Measurements from ENCODE around the gene FAM151A. TPM values are rescaled to one million over a fixed set of nuclear protein-coding genes. Genes with fewer than 3 reads are reported as not detected.

FAM151A gene
- total and polyA plus RNA-seq, 5 donors from 2014 or later = not detected

- Histone ChIP-seq H3K36me3 (ENCODE audit: control insufficient read depth, insufficient read depth, low read length) (no peaks in the 10 kb centered on the region), H3K9me3 (ENCODE audit: control insufficient read depth in 2 of 2, low read length in 2 of 2) (no peaks in the 10 kb centered on the region), H3K4me3 (ENCODE audit: low read depth, low read length) (no peak overlapping the region), H3K27me3 (ENCODE audit: control insufficient read depth, insufficient read depth, low read length) (no peaks in the 10 kb centered on the region), H3K4me1 (ENCODE audit: control insufficient read depth, insufficient read depth, low read length, poor library complexity, severe bottlenecking) (no peaks in the 10 kb centered on the region), H3K27ac (ENCODE audit: insufficient read depth, low read length, poor library complexity, severe bottlenecking) (no peak overlapping the region)
- DNase-seq (no peak), ATAC-seq (ENCODE audit: low read depth in 2 of 2) (no peak)
- no peak overlapping the region for H3K4me3 Mint-ChIP-seq
- H3K27ac Mint-ChIP-seq = peak overlapping the region in 2 of 3 donors; percentile 29 to 42
- no peaks in the 10 kb centered on the region for H3K9me3 Mint-ChIP-seq
- H3K27me3 Mint-ChIP-seq = no peaks in the 10 kb centered on the region
- peaks cover 0 to 17% (median 4%) of the 10 kb centered on the region in 4 donors for H3K4me1 Mint-ChIP-seq
- H3K36me3 Mint-ChIP-seq = no peaks in the 10 kb centered on the region
These were observed 17.0 kb downstream of the FAM151A start for GRCh38 chr1:54606096-54606989.

GRCh38 chr1:54604572-54605370 lies 18.6 kb downstream of the FAM151A start:
- Histone ChIP-seq H3K4me1 (ENCODE audit: control insufficient read depth, insufficient read depth, low read length, poor library complexity, severe bottlenecking) (no peaks in the 10 kb centered on the region), H3K36me3 (ENCODE audit: control insufficient read depth, insufficient read depth, low read length) (no peaks in the 10 kb centered on the region), H3K9me3 (ENCODE audit: control insufficient read depth in 2 of 2, low read length in 2 of 2) (no peaks in the 10 kb centered on the region), H3K27ac (ENCODE audit: insufficient read depth, low read length, poor library complexity, severe bottlenecking) (no peak overlapping the region), H3K27me3 (ENCODE audit: control insufficient read depth, insufficient read depth, low read length) (no peaks in the 10 kb centered on the region), H3K4me3 (ENCODE audit: low read depth, low read length) (no peak overlapping the region)
- H3K9me3 Mint-ChIP-seq = no peaks in the 10 kb centered on the region
- H3K27ac Mint-ChIP-seq = peak overlapping the region; percentile 14 to 94 (median 66)
- no peaks in the 10 kb centered on the region for H3K36me3 Mint-ChIP-seq
- H3K4me1 Mint-ChIP-seq = peaks cover 0 to 17% (median 4%) of the 10 kb centered on the region in 4 donors
- ATAC-seq (ENCODE audit: low read depth in 2 of 2) (peak; percentile 58 to 78), DNase-seq (peak in 2 of 3 donors; percentile 20 to 79)
- H3K27me3 Mint-ChIP-seq = no peaks in the 10 kb centered on the region
- H3K4me3 Mint-ChIP-seq = no peak overlapping the region

GRCh38 chr1:54604051-54604450 lies 19.3 kb downstream of the FAM151A start:
- no peak overlapping the region for H3K4me3 Mint-ChIP-seq
- H3K36me3 ChIP-seq (ENCODE audit: control insufficient read depth, insufficient read depth, low read length) = no peaks in the 10 kb centered on the region
- no peak for ATAC-seq (ENCODE audit: low read depth in 2 of 2)

GRCh38 chr1:54603241-54603640 lies 20.1 kb downstream of the FAM151A start:
- no peak overlapping the region for H3K4me3 ChIP-seq (ENCODE audit: low read depth, low read length)
- Mint-ChIP-seq H3K27ac (no peak overlapping the region), H3K27me3 (no peaks in the 10 kb centered on the region), H3K9me3 (peaks cover 0 to 1% (median 0%) of the 10 kb centered on the region in 7 donors), H3K4me3 (no peak overlapping the region), H3K36me3 (no peaks in the 10 kb centered on the region), H3K4me1 (peaks cover 0 to 17% (median 4%) of the 10 kb centered on the region in 4 donors)
- H3K9me3 ChIP-seq (ENCODE audit: control insufficient read depth in 2 of 2, low read length in 2 of 2) = no peaks in the 10 kb centered on the region
- no peaks in the 10 kb centered on the region for H3K27me3 ChIP-seq (ENCODE audit: control insufficient read depth, insufficient read depth, low read length)
- no peak for DNase-seq
- no peak overlapping the region for H3K27ac ChIP-seq (ENCODE audit: insufficient read depth, low read length, poor library complexity, severe bottlenecking)
- no peaks in the 10 kb centered on the region for H3K36me3 ChIP-seq (ENCODE audit: control insufficient read depth, insufficient read depth, low read length)
- ATAC-seq (ENCODE audit: low read depth in 2 of 2) = no peak
- no peaks in the 10 kb centered on the region for H3K4me1 ChIP-seq (ENCODE audit: control insufficient read depth, insufficient read depth, low read length, poor library complexity, severe bottlenecking)

More at GRCh38 chr1:54604051-54604450, 19.3 kb downstream of the FAM151A start:
- peaks cover 0 to 1% (median 0%) of the 10 kb centered on the region in 7 donors for H3K9me3 Mint-ChIP-seq
- H3K36me3 Mint-ChIP-seq = no peaks in the 10 kb centered on the region
- Histone ChIP-seq H3K27ac (ENCODE audit: insufficient read depth, low read length, poor library complexity, severe bottlenecking) (no peak overlapping the region), H3K9me3 (ENCODE audit: control insufficient read depth in 2 of 2, low read length in 2 of 2) (no peaks in the 10 kb centered on the region), H3K4me3 (ENCODE audit: low read depth, low read length) (no peak overlapping the region), H3K27me3 (ENCODE audit: control insufficient read depth, insufficient read depth, low read length) (no peaks in the 10 kb centered on the region), H3K4me1 (ENCODE audit: control insufficient read depth, insufficient read depth, low read length, poor library complexity, severe bottlenecking) (no peaks in the 10 kb centered on the region)
- no peaks in the 10 kb centered on the region for H3K27me3 Mint-ChIP-seq
- H3K4me1 Mint-ChIP-seq = peaks cover 0 to 17% (median 4%) of the 10 kb centered on the region in 4 donors
- no peak for DNase-seq
- peak overlapping the region in 2 of 3 donors; percentile 14 to 66 for H3K27ac Mint-ChIP-seq

GRCh38 chr1:54602554-54602953 lies 20.8 kb downstream of the FAM151A start:
- Histone ChIP-seq H3K27me3 (ENCODE audit: control insufficient read depth, insufficient read depth, low read length) (no peaks in the 10 kb centered on the region), H3K4me3 (ENCODE audit: low read depth, low read length) (no peak overlapping the region), H3K9me3 (ENCODE audit: control insufficient read depth in 2 of 2, low read length in 2 of 2) (no peaks in the 10 kb centered on the region), H3K36me3 (ENCODE audit: control insufficient read depth, insufficient read depth, low read length) (no peaks in the 10 kb centered on the region), H3K4me1 (ENCODE audit: control insufficient read depth, insufficient read depth, low read length, poor library complexity, severe bottlenecking) (no peaks in the 10 kb centered on the region), H3K27ac (ENCODE audit: insufficient read depth, low read length, poor library complexity, severe bottlenecking) (no peak overlapping the region)
- Mint-ChIP-seq H3K27ac (no peak overlapping the region), H3K27me3 (no peaks in the 10 kb centered on the region), H3K4me1 (peaks cover 0 to 17% (median 4%) of the 10 kb centered on the region in 4 donors), H3K4me3 (no peak overlapping the region), H3K9me3 (peaks cover 0 to 1% (median 0%) of the 10 kb centered on the region in 7 donors), H3K36me3 (no peaks in the 10 kb centered on the region)
- DNase-seq = no peak
- no peak for ATAC-seq (ENCODE audit: low read depth in 2 of 2)

- Mint-ChIP-seq H3K36me3 (no peaks in the 10 kb centered on the region), H3K27me3 (no peaks in the 10 kb centered on the region), H3K9me3 (peaks cover 0 to 1% (median 0%) of the 10 kb centered on the region in 7 donors), H3K4me1 (peaks cover 0 to 17% (median 4%) of the 10 kb centered on the region in 4 donors), H3K27ac (no peak overlapping the region), H3K4me3 (no peak overlapping the region)
- no peak for ATAC-seq (ENCODE audit: low read depth in 2 of 2)
- Histone ChIP-seq H3K4me1 (ENCODE audit: control insufficient read depth, insufficient read depth, low read length, poor library complexity, severe bottlenecking) (no peaks in the 10 kb centered on the region), H3K9me3 (ENCODE audit: control insufficient read depth in 2 of 2, low read length in 2 of 2) (no peaks in the 10 kb centered on the region), H3K36me3 (ENCODE audit: control insufficient read depth, insufficient read depth, low read length) (no peaks in the 10 kb centered on the region), H3K27ac (ENCODE audit: insufficient read depth, low read length, poor library complexity, severe bottlenecking) (no peak overlapping the region), H3K4me3 (ENCODE audit: low read depth, low read length) (no peak overlapping the region), H3K27me3 (ENCODE audit: control insufficient read depth, insufficient read depth, low read length) (no peaks in the 10 kb centered on the region)
- DNase-seq = no peak
These were observed 21.6 kb downstream of the FAM151A start for GRCh38 chr1:54601730-54602129.

GRCh38 chr1:54600947-54601721 lies 22.2 kb downstream of the FAM151A start:
- Histone ChIP-seq H3K27me3 (ENCODE audit: control insufficient read depth, insufficient read depth, low read length) (no peaks in the 10 kb centered on the region), H3K4me3 (ENCODE audit: low read depth, low read length) (no peak overlapping the region), H3K36me3 (ENCODE audit: control insufficient read depth, insufficient read depth, low read length) (no peaks in the 10 kb centered on the region), H3K4me1 (ENCODE audit: control insufficient read depth, insufficient read depth, low read length, poor library complexity, severe bottlenecking) (no peaks in the 10 kb centered on the region), H3K9me3 (ENCODE audit: control insufficient read depth in 2 of 2, low read length in 2 of 2) (no peaks in the 10 kb centered on the region), H3K27ac (ENCODE audit: insufficient read depth, low read length, poor library complexity, severe bottlenecking) (no peak overlapping the region)
- H3K36me3 Mint-ChIP-seq = no peaks in the 10 kb centered on the region
- H3K4me3 Mint-ChIP-seq = no peak overlapping the region
- peaks cover 0 to 17% (median 4%) of the 10 kb centered on the region in 4 donors for H3K4me1 Mint-ChIP-seq
- no peaks in the 10 kb centered on the region for H3K27me3 Mint-ChIP-seq
- H3K27ac Mint-ChIP-seq = no peak overlapping the region
- ATAC-seq (ENCODE audit: low read depth in 2 of 2) (no peak), DNase-seq (no peak)
- H3K9me3 Mint-ChIP-seq = peaks cover 0 to 1% (median 0%) of the 10 kb centered on the region in 7 donors
